NK-92 (cell line): ENCODE data around the gene KLF3.

Experiments used
- DNase-seq: peaks from one replicate; lab custom pipeline; 2025; ENCODE audit not compliant: unreplicated experiment; lab: John Stamatoyannopoulos, UW

Gene KLF3

DNA sequence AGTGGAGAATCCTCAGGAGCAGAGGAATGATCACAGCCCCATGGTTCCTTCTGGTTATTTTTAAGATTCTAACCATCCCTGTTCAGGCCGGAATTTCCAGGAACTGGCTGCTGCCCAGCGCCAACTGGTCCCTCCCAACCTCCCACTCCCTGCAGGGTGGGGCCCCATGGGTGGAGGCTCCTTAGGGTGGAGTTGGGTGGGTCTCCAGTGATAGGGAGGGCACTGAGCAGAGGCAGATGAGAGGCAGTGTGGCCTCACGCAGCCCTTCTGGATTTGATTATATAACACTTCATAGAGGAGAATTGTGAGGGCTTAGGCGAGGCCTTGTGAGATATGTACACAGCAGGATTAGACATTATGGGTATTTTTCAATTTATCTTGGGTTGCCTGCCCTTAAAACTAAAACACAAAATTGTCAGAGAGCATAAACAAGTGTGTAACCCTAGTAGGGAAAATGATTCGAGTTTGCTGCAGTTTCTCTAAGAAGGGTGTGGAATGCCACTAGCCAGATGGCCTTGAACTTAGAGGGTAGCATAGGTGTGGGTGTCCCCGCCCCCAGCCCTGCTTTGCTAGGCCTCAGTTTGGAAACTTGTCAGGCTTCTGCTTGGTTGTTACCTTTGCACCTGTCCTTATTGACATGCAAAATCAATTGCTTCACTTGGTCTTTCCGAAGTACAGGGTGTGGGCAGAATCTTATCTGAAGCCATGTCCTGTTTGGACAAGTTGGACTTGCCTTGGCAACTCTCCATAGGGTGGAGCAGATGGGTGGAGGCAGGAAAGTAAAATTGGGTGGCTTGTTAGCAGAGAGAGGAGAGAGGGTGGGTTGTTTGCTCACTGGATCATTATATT is 9.4 kb downstream of the KLF3 start:
- DNase-seq, result no peak

DNA sequence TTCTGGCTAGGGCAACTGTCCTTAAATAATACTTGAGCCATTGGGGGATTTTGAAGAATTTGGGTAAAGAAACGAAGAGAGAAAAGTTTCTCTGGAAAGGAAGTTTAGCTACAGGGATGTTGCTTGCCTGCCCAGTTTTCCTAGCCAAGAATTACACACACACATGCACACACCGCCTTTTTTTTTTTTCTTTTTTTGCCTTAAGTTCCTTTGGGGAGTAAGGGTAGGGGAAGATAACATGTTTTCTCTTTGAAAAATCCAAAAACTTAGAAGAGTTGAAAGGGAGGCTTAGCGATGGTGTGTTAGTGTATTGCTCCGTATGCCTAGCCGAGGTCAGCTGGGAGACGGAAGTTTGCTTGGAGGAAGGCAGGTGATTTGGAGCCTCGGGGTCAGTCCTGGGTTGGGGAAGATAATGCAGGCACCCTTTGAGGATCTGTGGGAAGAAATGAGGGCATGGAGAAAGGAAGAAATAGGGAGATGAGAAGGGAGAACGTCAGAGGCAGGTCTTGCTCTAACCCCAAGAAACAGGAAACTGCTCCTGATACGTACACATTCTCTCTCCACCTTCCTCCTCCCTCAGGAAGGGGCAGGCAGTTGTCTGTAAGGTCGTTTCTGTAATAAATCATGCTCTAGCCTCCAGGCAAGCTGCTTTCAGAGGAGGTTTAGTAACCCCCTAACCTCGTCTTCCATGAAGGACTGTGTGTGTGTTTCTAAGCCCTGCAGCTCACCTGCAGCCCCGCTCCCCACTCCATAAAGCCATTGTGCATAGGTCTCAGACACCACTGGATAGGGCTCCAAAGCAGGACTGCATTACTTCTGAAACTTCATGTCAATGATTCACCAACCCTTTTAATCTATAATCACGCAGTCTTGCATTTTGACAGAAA is 10.5 kb downstream of the KLF3 start:
- no peak for DNase-seq

DNA sequence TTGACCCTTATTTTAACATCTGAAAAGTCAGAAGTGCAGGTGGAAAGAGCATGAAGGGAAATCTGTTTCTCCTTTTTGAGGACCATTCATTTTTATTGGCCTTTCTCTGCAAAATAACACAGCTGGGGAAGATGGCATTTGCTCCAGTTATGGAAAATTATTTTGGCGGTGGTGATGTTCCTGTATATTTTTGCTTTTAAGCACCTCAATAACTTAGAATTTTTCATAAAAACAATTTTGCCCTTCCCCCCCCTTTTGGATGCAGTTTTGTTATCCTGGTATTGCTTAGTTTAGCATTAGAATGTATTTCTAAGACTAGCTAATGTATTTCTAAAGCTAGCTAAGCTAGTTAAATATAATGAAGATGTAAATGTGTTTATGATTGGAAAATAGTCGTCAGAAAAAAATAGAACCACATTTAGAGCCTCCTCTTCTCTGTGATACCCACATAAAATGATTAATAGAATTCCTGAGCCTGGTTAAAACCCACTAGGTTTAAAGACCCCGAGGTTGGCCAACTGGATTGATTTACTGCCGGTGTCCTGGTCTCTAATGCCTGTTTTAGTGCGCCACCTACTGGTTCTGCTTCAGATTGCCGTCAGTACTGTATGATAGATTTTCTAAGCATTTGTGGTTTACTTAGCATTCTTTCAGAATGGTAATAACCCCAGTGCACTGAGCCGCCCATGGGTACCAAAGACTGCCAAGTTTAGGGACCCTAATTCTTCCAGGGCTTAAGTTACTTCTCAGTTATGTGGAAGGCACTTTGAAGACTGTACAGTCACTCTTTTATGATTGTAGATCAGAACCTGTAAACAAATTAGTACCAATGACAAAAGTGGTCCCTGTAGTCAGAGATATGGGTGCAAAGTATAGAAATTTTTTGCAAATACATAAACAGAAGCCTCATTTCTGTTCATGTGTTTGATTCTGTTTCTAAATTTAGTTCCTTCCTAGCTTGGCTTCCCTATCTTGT is 11.4 kb downstream of the KLF3 start:
- peak; percentile 29 for DNase-seq

DNA sequence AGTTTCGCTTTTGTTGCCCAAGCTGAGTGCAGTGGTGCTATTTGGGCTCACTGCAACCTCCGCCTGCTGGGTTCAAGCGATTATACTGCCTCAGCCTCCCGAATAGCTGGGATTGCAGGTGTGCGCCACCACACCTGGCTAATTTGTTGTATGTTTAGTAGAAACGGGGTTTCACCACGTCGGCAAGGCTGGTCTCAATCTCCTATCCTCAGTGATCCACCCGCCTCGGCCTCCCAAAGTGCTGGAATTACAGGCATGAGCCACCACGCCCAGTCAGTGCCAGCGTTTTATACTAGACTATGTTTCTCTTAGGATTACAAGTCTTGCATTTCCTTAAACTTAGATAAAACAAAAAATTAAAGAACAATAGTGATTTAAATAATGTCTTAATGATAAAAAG is 13.0 kb downstream of the KLF3 start:
- no peak for DNase-seq

- no peak for DNase-seq
Measured at GRCh38 chr4:38677441-38677840, 13.4 kb downstream of the KLF3 start.

GRCh38 chr4:38678078-38678477 is 14.1 kb downstream of the KLF3 start:
- DNase-seq, result no peak

DNA sequence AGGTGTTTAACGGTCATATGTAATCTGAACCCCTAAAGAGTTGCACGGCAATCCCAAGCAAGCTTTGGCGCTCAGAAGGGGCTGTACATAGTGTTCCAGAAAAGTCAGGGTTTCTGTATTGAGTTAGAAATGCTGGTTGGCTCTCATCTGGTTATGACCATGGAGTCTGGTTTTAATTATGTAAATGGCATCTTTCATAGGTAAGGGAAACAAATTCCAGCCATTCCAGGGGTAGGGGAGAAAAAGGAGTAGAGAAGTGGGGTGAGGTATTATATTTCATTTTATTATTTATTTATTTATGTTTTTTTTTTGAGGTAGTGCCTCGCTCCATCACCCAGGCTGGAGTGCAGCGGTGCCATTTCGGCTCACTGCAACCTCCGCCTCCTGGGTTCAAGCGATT is 15.9 kb downstream of the KLF3 start:
- no peak for DNase-seq

- DNase-seq, result no peak
Measured at GRCh38 chr4:38681281-38681991, 17.4 kb downstream of the KLF3 start.

GRCh38 chr4:38682336-38682735 is 18.3 kb downstream of the KLF3 start:
- DNase-seq, result no peak

DNA sequence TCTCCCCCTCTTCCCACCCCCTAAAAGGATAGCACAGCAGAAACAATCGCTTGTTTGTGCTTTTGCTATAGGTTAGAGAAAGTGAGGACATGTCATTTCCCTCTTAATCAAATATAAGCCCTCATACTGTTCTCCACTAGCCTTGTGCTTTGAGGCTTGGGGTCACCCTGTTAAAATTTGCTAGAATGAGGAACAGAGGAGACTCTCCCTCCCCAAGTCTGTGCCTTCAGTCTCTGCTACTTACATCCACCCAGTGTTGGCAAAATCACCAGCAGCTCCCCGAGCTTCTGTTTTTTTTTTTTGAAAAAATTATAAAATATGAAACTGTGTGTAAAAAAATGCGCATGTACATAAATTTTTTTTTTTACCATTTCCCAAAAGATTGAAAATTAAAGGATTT is 19.3 kb downstream of the KLF3 start:
- no peak for DNase-seq

GRCh38 chr4:38684271-38684670 is 20.3 kb downstream of the KLF3 start:
- DNase-seq, result no peak

GRCh38 chr4:38684951-38685844 is 21.2 kb downstream of the KLF3 start:
- no peak for DNase-seq

DNA sequence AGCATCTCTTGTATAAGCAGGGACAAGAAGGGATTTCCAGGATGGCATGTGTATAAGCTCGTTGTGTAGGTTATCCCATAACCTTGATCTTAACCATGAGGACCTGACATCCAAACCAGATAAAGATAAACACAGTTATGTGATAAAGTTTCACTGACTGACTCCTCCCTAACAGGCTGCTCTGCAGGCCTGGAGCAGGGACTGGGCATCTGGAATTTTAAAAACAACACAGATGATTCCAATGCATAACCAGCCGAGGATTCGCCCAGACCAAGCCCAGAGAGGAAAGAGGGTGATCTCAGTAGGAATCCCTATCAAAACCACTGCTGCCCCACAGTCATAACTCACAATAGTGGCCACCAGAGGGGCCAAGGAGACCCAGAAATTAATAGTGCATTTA is 22.7 kb downstream of the KLF3 start:
- DNase-seq, result no peak

DNA sequence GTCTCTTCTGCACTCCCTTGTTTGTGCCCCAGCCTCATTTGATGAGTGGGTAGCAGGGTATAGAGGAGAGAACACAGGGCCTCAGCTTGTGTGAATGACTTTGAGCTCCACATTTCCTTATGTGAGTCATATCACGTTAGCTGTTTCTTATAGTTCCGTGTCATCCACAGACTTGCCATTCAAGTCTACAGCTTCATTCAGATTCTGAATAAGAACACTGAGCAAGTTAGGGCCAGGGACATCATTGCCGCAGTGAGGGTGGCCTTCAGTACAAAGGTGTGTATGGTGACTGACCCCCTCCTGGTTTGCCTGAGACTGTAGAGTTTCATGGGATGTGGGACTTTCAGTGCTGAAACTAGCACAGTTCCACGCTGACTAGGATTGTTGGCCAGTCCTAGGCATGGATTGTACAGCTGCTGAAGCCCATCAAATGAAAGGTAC is 23.6 kb downstream of the KLF3 start:
- DNase-seq, result no peak

GRCh38 chr4:38688676-38689355 is 24.8 kb downstream of the KLF3 start:
- no peak for DNase-seq

DNA sequence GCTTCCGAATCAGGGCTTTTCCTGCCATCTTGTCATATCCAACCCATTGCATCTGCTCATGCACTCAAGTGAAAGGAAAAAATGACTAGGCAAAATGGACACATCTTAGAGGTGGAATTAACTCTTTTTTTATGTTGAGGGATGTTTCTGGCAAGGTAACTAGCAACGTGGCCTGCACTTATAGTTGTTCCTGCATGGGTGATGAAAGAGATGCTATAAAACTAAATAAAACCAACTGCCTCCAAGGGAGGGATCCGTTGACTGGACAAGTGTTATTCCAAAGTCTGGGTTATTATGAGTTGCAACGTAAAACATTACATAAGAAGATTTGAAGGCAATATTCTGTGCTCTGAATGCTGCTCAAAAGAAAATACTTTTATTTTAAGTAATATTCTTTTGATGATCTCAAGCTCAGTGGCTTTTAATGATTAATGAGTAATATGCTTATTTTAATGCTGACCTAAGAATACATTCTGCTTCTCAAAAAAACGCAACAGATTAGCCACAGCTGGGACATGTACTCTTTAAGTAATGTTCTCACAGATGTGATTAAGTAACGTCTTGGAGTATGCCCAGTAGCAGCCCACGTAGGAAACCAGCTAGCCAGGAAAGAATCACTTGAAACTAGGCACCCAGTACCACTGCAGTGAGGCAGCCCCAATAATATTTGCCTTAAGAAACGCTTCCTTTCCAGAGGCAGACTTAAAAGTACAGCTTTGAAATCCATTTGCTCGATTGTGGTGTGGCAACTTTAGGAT is 27.4 kb downstream of the KLF3 start:
- DNase-seq, result no peak

GRCh38 chr4:38692421-38692820 is 28.4 kb downstream of the KLF3 start:
- no peak for DNase-seq

GRCh38 chr4:38693569-38693968 is 29.6 kb downstream of the KLF3 start:
- no peak for DNase-seq
